ENCODE results near the gene MAGI2. TPM values are rescaled to one million over a fixed set of nuclear protein-coding genes. Genes with fewer than 3 reads are reported as not detected.

Gene MAGI2
- total RNA-seq, 2 experiments from 2014 or later = 0.14 to 0.31 TPM

DNA sequence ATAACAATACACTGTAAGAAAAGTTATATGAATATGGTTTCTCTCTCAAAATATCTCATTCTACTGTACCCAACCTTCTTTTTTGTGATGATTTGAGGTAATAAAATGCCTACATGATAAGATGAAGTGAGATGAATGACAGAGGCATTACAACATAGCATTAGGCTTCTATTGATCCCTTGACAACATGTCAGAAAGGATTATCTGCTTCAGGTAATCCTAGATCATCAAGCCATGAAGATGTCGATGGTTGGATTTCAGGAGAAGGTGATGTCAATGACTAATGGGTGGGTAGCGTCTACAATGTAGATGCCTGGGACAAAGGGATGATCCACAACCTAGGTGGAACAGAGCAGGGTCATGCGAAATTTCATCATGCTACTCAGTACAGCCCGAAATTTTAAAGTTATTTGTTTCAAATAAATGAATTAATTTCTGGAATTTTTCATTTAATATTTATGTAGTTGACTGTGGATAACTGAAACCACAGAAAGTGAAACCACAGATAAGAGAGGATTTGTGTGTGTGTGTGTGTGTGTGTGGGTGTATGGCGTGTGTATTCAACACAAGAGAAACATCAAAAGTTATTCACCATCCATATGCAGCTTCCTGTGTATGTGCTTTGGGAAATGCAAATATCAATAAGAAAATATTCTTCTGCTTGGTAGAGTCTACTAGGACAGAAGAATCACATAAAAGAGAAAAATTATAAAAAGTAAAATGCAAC, 77.0 kb downstream of the MAGI2 start:
- no peaks in the 10 kb centered on the region for H3K4me1 Mint-ChIP-seq
- H3K36me3 Mint-ChIP-seq = no peaks in the 10 kb centered on the region

DNA sequence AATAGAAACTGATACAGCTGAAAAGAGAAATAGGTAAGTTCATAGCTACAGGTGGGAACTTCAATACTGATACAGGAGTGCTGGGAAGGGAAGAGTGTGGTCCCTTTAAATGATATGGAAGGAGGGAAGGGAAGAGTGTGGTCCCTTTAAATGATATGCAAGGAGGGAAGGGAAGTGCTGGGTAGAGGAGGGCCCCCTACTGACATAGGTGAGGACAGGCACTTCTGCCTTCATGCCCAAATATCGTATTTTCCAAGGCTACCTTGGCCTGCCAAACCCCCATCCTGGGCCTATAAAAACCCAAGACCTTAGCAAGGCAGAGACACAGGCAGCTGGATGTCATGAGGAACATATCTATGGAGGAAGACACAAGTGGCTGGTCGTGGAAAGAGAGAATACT, 92.3 kb downstream of the MAGI2 start:
- peaks cover 1% of the 10 kb centered on the region for H3K9me3 Mint-ChIP-seq
- no peak overlapping the region for H3K27ac Mint-ChIP-seq
- H3K4me3 Mint-ChIP-seq = no peak overlapping the region
- DNase-seq = no peak
- H3K27me3 Mint-ChIP-seq = peaks cover 8% of the 10 kb centered on the region
- no peaks in the 10 kb centered on the region for H3K36me3 Mint-ChIP-seq
- no peaks in the 10 kb centered on the region for H3K4me1 Mint-ChIP-seq

More for the DNA sequence above, 77.0 kb downstream of the MAGI2 start:
- H3K4me3 Mint-ChIP-seq = no peak overlapping the region
- no peaks in the 10 kb centered on the region for H3K9me3 Mint-ChIP-seq
- peaks cover 8% of the 10 kb centered on the region for H3K27me3 Mint-ChIP-seq
- no peak for DNase-seq
- H3K27ac Mint-ChIP-seq = no peak overlapping the region

DNA sequence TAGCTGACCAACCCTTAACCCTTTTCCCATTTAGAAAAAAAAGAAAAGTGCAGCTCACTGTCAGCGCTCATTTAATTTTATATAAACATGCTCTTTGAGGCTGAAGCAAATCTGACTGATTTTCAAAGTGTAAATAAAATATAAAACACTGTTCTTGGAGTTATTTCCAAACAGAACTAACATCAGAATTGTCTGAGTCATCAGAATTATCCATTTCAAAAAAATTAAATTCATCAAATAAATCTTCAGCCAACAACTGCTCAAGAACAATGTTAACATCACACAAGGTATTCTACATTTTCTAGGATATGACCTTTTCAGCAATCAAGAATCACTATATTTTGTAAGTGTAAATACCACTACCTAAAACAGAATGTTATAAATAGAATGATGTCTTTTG, 93.6 kb downstream of the MAGI2 start:
- Mint-ChIP-seq H3K4me1 (no peaks in the 10 kb centered on the region), H3K27me3 (peaks cover 12% of the 10 kb centered on the region), H3K27ac (no peak overlapping the region), H3K9me3 (peaks cover 1% of the 10 kb centered on the region), H3K36me3 (no peaks in the 10 kb centered on the region), H3K4me3 (no peak overlapping the region)
- no peak for DNase-seq

DNA sequence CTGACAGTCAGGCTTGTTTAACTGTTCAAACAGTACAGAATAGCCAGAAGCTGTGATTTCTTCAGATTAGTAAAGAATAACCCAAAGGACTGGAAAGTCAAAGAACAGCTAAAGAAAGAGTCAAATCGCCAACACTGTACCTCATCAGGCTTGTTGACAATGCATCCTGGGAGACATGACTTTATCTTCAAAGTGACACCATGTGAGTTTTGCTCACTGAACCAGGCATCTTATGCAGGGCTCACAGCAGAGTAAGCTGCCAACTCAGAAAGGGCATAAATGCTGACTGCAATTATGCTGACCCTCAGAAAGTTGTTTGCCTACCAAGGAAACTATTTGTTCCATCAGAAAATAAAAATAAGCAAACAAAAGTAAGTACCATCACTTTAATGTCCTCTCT, 96.4 kb downstream of the MAGI2 start:
- peaks cover 1% of the 10 kb centered on the region for H3K9me3 Mint-ChIP-seq
- no peak overlapping the region for H3K4me3 Mint-ChIP-seq
- DNase-seq = no peak
- H3K36me3 Mint-ChIP-seq = no peaks in the 10 kb centered on the region
- no peaks in the 10 kb centered on the region for H3K4me1 Mint-ChIP-seq
- H3K27me3 Mint-ChIP-seq = peaks cover 9% of the 10 kb centered on the region
- no peak overlapping the region for H3K27ac Mint-ChIP-seq

DNA sequence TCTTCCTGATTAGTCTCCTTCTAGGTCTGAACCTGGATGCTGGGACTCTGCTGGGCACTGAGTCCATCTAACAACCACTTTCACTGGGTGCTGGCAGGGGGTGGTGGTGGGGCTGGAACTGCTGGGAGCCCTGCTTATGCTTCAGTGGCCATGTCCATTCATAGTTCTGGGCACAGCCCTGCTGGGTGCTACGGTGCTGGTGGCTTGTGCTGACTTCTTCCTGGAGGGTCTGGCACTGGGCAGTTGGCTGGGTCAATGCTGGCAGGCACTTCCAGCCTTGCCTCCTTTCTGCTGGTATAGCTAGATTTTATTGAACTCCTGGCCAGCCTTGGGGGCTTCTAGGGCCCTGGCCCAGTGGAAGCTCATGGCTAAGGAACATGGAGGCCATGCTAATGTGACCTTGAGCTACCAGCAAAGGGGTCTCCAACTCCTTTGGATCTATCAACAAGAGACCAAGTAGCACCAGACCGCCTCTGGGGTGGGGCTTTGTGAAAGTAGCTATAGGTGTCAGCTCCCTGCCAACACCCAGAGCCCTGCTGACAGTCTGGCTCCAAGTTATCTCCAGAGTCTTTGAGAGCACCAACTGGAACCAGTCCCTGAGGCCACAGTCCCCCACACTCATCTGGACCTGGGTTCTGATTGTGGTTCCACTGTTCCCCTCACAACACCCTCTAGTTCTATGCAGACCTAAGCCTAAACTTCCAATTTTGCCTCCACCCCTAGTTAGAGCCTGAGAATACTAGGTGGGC, 99.6 kb downstream of the MAGI2 start:
- no peak for DNase-seq
- Mint-ChIP-seq H3K4me1 (no peaks in the 10 kb centered on the region), H3K36me3 (no peaks in the 10 kb centered on the region), H3K9me3 (no peaks in the 10 kb centered on the region), H3K4me3 (no peak overlapping the region), H3K27ac (no peak overlapping the region), H3K27me3 (peaks cover 5% of the 10 kb centered on the region)

DNA sequence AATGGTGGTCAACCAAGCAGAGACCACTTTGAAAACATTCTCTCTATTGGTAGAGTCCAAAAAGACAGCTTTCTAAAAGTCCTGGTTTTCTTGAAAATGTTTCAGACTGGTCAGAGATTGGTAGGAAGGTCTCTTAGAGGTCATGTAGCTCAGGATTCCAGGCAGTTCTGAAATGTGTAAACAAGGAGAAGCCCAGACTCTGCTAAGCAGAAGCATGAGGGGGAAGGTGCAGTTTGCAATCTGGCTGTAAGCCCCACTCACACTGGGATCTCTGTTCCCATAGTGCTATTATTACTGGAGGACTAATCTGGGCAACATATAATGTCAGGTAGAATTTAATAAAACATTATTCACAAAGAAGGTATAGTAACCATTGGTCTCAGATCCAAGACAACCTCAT, 101.1 kb downstream of the MAGI2 start:
- no peaks in the 10 kb centered on the region for H3K9me3 Mint-ChIP-seq
- peaks cover 5% of the 10 kb centered on the region for H3K27me3 Mint-ChIP-seq
- no peak overlapping the region for H3K27ac Mint-ChIP-seq

DNA sequence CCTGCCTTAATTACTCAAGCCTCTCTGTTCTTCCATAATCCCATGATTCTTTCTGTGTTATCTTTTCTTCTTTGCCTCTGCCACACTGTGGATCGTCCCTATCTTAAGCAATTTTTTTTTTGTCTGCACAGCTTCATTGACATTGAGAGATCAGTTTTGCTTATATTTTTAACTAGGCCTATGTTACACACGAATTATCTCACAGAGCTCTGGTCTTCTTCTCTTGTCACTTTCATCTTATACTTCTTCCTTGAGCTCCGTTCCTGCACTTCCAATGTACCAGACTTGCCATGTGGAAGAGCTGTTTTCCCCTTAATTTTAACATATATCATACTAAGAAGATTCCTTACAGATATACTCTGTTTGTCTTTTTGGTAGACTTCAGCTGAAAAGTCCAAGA, 106.1 kb downstream of the MAGI2 start:
- Mint-ChIP-seq H3K27me3 (no peaks in the 10 kb centered on the region), H3K27ac (no peak overlapping the region), H3K4me3 (no peak overlapping the region), H3K4me1 (no peaks in the 10 kb centered on the region), H3K36me3 (no peaks in the 10 kb centered on the region), H3K9me3 (no peaks in the 10 kb centered on the region)
- DNase-seq = no peak

More for the DNA sequence above, 101.1 kb downstream of the MAGI2 start:
- no peaks in the 10 kb centered on the region for H3K36me3 Mint-ChIP-seq
- H3K4me1 Mint-ChIP-seq = no peaks in the 10 kb centered on the region
- no peak for DNase-seq
- H3K4me3 Mint-ChIP-seq = no peak overlapping the region

DNA sequence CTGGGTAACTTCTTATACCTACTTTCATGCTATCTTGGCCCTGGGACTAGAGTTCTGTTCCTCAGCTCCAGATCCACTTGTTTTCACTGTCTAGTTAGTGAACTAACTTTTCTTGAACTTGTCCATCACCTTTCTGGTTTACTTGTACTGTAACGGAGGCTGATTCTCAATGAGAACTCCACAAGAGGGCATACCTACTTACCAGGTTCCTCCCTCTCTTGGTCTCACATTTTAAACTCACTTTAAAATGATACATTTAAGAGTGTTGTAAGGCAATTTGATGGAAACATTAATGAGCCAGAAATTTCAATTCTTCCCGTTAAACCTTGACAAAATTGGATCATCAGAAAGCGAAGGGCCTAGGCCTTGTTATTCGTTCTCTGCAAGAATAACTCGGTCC, 111.6 kb downstream of the MAGI2 start:
- no peak for DNase-seq
- no peaks in the 10 kb centered on the region for H3K9me3 Mint-ChIP-seq
- no peaks in the 10 kb centered on the region for H3K4me1 Mint-ChIP-seq
- H3K27ac Mint-ChIP-seq = no peak overlapping the region
- no peak overlapping the region for H3K4me3 Mint-ChIP-seq
- H3K27me3 Mint-ChIP-seq = no peaks in the 10 kb centered on the region
- H3K36me3 Mint-ChIP-seq = no peaks in the 10 kb centered on the region

DNA sequence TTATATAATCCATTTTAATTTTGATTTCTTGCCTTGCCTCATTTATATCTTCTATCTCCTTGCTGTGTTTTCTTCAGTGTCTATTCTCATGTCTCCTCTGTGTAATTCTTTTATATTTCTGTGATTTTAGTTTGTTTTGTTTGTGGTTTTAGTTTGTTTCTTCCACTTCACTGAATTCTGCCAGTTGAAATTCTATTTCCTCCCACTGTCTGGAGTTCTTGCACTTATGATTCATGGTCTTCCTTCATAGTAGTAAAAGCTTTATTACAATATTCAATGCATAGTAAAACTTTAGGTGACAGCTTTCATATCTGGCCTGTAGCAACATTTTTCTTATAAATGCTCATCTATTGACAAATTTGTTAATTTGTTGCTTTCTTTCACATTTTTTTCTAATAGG, 113.3 kb downstream of the MAGI2 start:
- DNase-seq = no peak
- H3K27ac Mint-ChIP-seq = no peak overlapping the region

DNA sequence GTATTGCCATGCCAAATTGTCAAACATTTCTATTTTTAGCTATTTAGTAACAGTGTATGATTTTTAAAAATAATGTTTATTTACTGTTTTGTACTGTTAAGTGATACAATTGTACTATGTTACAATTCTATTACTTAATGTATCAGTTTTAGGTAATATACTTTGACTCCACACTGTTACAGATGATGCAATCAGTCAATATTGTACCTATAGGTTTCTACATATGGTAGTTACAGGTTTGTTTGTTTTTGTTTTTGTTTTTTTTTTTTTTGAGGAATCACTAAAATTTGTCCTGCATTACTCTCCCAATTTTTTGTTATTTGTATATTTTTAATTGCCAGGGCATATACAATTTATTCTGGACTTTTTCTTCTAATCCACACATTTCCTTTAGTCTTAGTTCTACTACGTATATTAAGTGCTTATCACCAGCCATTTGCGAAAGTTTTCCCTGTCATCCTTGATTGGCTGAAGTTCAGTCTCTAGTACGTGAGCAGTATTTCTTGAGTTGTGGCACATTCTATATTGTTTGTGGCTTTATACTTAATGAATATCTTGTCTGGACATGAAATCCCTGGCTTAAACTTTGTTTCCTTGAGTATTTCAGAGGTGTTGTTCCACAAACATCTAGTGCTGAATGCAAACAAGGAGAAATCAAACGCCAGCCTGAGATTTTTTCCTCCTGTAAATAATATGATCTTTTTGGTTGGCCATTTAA, 114.1 kb downstream of the MAGI2 start:
- no peak overlapping the region for H3K4me3 Mint-ChIP-seq
- no peak overlapping the region for H3K27ac Mint-ChIP-seq
- no peak for DNase-seq
- no peaks in the 10 kb centered on the region for H3K27me3 Mint-ChIP-seq
- no peaks in the 10 kb centered on the region for H3K4me1 Mint-ChIP-seq
- H3K9me3 Mint-ChIP-seq = no peaks in the 10 kb centered on the region
- no peaks in the 10 kb centered on the region for H3K36me3 Mint-ChIP-seq

More for the DNA sequence above, 113.3 kb downstream of the MAGI2 start:
- H3K4me1 Mint-ChIP-seq = no peaks in the 10 kb centered on the region
- H3K9me3 Mint-ChIP-seq = no peaks in the 10 kb centered on the region
- H3K27me3 Mint-ChIP-seq = no peaks in the 10 kb centered on the region
- no peak overlapping the region for H3K4me3 Mint-ChIP-seq
- no peaks in the 10 kb centered on the region for H3K36me3 Mint-ChIP-seq

DNA sequence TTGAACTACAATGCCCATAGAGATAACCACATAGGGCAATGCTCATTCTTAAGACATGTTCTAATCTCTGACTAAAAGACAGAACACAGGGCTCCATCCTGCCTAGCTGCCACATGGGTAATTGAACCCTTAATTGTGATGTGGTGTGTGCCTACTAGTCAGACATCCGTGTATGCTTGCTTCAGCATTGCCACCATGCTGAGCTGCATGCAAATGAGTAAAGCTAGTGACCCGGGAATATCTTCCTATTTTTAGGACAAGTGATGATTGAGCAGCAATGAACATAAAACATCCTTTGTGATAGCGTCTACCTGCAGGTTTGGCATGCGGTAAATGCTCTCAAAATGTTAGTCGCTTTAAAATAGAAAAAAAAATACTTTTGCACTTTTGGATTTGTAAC, 115.8 kb downstream of the MAGI2 start:
- Mint-ChIP-seq H3K9me3 (no peaks in the 10 kb centered on the region), H3K4me3 (no peak overlapping the region), H3K4me1 (no peaks in the 10 kb centered on the region), H3K27me3 (no peaks in the 10 kb centered on the region), H3K27ac (no peak overlapping the region), H3K36me3 (no peaks in the 10 kb centered on the region)
- DNase-seq = no peak

DNA sequence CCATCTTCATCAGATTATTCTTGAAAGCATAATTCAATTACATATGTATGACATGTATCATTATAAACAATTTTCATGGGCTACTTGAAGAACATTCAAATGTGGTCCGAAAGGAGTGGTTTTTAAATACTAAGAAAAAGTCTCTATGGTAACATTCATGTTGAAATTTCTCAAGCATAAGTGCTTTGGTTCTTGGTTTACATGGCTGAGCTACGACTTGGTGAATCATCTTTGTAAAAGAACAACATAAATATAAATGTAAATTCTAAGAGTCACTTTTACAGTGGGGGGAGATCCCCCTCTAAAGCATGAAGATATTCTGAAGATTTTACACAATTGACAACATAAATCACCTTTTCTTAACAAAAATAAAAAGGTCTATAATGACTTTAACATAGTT, 118.6 kb downstream of the MAGI2 start:
- no peaks in the 10 kb centered on the region for H3K36me3 Mint-ChIP-seq
- H3K4me1 Mint-ChIP-seq = no peaks in the 10 kb centered on the region
- H3K27me3 Mint-ChIP-seq = no peaks in the 10 kb centered on the region
- no peak overlapping the region for H3K4me3 Mint-ChIP-seq
- no peak overlapping the region for H3K27ac Mint-ChIP-seq
- no peak for DNase-seq
- H3K9me3 Mint-ChIP-seq = no peaks in the 10 kb centered on the region

DNA sequence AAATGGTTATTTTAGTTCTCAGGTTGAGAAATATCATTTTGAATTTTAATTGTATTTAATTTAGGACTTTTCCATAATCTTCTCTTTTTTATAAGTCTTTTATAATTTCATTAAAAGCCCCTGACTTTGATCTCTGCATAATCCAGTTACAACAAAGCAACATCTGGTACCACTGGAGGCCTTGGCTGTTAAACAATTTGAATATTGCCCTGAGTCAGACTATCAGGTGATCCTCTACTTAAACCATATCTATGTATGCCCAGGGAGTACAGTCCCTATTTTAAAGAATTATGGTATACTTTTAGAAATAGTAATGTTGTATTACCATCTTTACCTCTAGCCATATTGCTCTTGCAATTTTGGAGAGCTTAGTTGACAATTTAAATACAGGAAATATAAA, 119.1 kb downstream of the MAGI2 start:
- H3K36me3 Mint-ChIP-seq = no peaks in the 10 kb centered on the region

DNA sequence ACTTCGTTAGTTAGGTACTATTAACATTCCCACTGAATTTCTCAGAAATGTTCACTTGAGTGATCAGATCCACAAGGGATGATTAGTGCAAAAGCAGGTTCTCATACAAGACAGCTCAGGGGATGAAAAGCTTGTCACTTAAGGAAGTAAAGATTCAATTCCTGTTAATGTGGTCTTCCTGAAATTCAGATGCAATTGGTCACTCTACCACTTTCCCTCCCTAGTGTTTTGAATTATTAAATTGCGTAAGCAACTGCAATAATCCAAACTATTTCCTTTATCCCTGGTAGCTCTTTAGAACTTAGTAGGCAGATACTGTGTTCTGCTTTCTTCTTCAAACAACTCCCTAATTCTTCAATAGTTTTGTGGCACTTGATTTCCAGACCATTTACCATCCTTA, 121.4 kb downstream of the MAGI2 start:
- DNase-seq = no peak
- no peaks in the 10 kb centered on the region for H3K36me3 Mint-ChIP-seq
- H3K4me3 Mint-ChIP-seq = no peak overlapping the region
- no peaks in the 10 kb centered on the region for H3K27me3 Mint-ChIP-seq
- no peaks in the 10 kb centered on the region for H3K9me3 Mint-ChIP-seq
- H3K4me1 Mint-ChIP-seq = no peaks in the 10 kb centered on the region
- H3K27ac Mint-ChIP-seq = no peak overlapping the region

More for the DNA sequence above, 119.1 kb downstream of the MAGI2 start:
- Mint-ChIP-seq H3K4me3 (no peak overlapping the region), H3K27me3 (no peaks in the 10 kb centered on the region), H3K27ac (no peak overlapping the region), H3K9me3 (no peaks in the 10 kb centered on the region), H3K4me1 (no peaks in the 10 kb centered on the region)
- no peak for DNase-seq

DNA sequence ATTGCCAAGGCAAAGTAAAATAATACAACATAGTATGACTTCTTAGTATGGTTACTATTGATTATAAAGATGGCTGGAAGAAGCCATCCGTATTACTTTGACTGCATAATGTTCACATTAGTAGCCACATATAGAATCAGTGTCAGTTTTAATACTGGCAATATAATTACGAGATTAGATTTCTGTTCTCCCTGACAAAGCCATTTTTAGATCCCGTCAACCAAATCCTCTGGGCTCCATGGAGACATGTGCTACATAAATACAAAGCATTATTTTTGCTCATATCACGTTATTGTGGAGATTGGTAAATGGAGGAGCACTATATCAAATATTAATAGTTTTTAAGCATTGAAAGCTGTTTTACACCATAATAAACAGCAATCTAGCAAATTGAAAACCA, 124.0 kb downstream of the MAGI2 start:
- Mint-ChIP-seq H3K9me3 (no peaks in the 10 kb centered on the region), H3K36me3 (no peaks in the 10 kb centered on the region), H3K27me3 (no peaks in the 10 kb centered on the region), H3K27ac (no peak overlapping the region), H3K4me1 (no peaks in the 10 kb centered on the region), H3K4me3 (no peak overlapping the region)
- no peak for DNase-seq

Data from activated naive CD8-positive, alpha-beta T cell treated with anti-CD3 and anti-CD28 coated beads for 36 hours (primary cell).